Esophagus (tissue), 2 donors: ENCODE results near the gene ZBED4. TPM values are rescaled to one million over a fixed set of nuclear protein-coding genes. Genes with fewer than 3 reads are reported as not detected.

ENCODE experiments used
- H3K27ac ChIP-seq, 2 donors: one replicate each; pipeline ENCODE4 v1.5.1; 2013; ENCODE audit warnings: low read depth in 2 of 2, mild to moderate bottlenecking in 2 of 2, inconsistent platforms in 1 of 2, low read length in 1 of 2, moderate library complexity in 1 of 2
- H3K27me3 ChIP-seq, 2 donors: one replicate each; pipeline ENCODE4 v1.6.1; 2013; ENCODE audit warnings: low read length in 2 of 2, control low read depth in 1 of 2, mild to moderate bottlenecking in 1 of 2; ENCODE audit not compliant: insufficient read depth in 2 of 2, control insufficient read depth in 1 of 2
- H3K36me3 ChIP-seq, 2 donors: one replicate each; pipeline ENCODE4 v1.6.1; 2013; ENCODE audit warnings: low read length in 1 of 2; ENCODE audit not compliant: control insufficient read depth in 2 of 2, insufficient read depth in 2 of 2
- H3K4me1 ChIP-seq, 2 donors: one replicate each; pipeline ENCODE4 v1.6.1; 2013; ENCODE audit warnings: low read length in 1 of 2; ENCODE audit not compliant: control insufficient read depth in 2 of 2, insufficient read depth in 2 of 2
- H3K4me3 ChIP-seq, 2 donors: one replicate each; pipeline ENCODE4 v1.5.1; 2013; ENCODE audit warnings: low read length in 2 of 2, mild to moderate bottlenecking in 2 of 2, low read depth in 1 of 2, moderate library complexity in 1 of 2
- H3K9me3 ChIP-seq, 2 donors: one replicate each; pipeline ENCODE4 v1.6.1; 2013; ENCODE audit warnings: mild to moderate bottlenecking in 2 of 2, low read depth in 1 of 2, low read length in 1 of 2, moderate library complexity in 1 of 2; ENCODE audit not compliant: control insufficient read depth in 2 of 2, insufficient read depth in 1 of 2
- WGBS, 2 donors: extraction: QIAGEN DNeasy Blood & Tissue Kit; methylation state at CpG; one replicate each; pipeline ENCODE4 v1.1.7; 2013; 5-methylcytosine and 5-hydroxymethylcytosine counted together
- polyA plus RNA-seq, 2 donors: library from polyadenylated mRNA; stranded (reverse); fragments of 200-250 nt; gene quantifications; one replicate each; pipeline ENCODE4 v1.2.3, GENCODE V29; 2013
- donor health status: healthy with polysubstance abuse.
- donor health status: Bipolar disorder and iron deficiency.

The ZBED4 gene
- polyA plus RNA-seq, 2 donors, result 4.7 to 4.9 TPM

- peak overlapping the region in 1 of 2 donors; percentile 24 for H3K27ac ChIP-seq
- H3K4me3 ChIP-seq, result no peak overlapping the region
These were observed 76.4 kb downstream of the ZBED4 start for GRCh38 chr22:49929994-49930575.

GRCh38 chr22:49930596-49931412 is 77.2 kb downstream of the ZBED4 start:
- Histone ChIP-seq H3K4me1 (peaks cover 0 to 22% of the 10 kb centered on the region in 2 donors), H3K27ac (peak overlapping the region in 1 of 2 donors; percentile 13), H3K4me3 (no peak overlapping the region), H3K36me3 (peaks cover 0 to 9% of the 10 kb centered on the region in 2 donors), H3K27me3 (no peaks in the 10 kb centered on the region), H3K9me3 (no peaks in the 10 kb centered on the region)
- WGBS, 2 donors, result 39 to 54% methylated on average over 14 of the region's 14 CpGs

More at GRCh38 chr22:49929994-49930575, 76.4 kb downstream of the ZBED4 start:
- Histone ChIP-seq H3K36me3 (peaks cover 0 to 14% of the 10 kb centered on the region in 2 donors), H3K9me3 (no peaks in the 10 kb centered on the region), H3K4me1 (peaks cover 0 to 22% of the 10 kb centered on the region in 2 donors), H3K27me3 (no peaks in the 10 kb centered on the region)
- 55 to 64% methylated on average over 21 of the region's 21 CpGs for WGBS, 2 donors

- peaks cover 5 to 22% of the 10 kb centered on the region in 2 donors for H3K4me1 ChIP-seq
- H3K36me3 ChIP-seq, result no peaks in the 10 kb centered on the region
- H3K4me3 ChIP-seq, result no peak overlapping the region
- peak overlapping the region; percentile 83 to 88 for H3K27ac ChIP-seq
- no peaks in the 10 kb centered on the region for H3K9me3 ChIP-seq
- H3K27me3 ChIP-seq, result no peaks in the 10 kb centered on the region
- 77 to 80% methylated on average over 27 of the region's 27 CpGs for WGBS, 2 donors
These were observed 79.9 kb downstream of the ZBED4 start for GRCh38 chr22:49933236-49934159.

DNA sequence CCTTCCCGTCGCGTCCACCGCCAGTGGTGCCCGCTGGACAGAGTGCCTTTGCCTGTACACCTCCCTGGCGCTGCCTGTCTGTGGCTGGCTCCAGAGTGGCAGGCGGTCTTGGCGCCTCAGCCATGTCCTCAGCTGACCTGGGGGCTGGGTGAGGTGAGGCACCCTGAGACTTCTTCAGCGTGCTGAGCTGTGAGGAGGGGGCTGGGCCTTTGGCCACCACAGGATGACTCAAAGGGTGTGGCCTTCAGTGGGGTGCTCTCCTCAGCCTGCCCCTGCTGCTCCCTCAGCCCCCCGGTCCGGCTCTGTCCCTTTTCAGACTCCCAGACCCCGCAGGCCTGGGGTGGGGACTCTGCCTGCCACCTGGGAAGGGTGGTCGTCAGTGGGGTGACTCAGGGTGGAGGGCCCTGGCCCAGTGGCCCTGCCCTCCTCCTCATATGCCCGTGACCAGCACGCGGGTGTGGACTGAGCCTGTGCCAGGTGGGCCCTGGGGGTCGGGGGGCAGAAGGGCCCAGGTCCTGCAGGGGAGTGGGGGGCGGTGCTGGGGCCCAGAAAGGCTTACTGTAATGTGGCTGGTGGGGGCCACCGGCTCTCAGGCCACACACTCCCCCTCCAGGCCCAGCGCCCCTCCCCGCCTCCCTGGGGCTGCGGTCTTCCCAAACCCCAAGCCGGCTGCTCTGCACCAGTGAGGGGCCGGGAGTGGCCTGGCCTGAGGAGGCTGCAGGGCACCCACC is 80.7 kb downstream of the ZBED4 start:
- Histone ChIP-seq H3K4me1 (peaks cover 5 to 22% of the 10 kb centered on the region in 2 donors), H3K4me3 (peak overlapping the region; percentile 2 to 24), H3K27ac (peak overlapping the region; percentile 83 to 88), H3K27me3 (no peaks in the 10 kb centered on the region), H3K9me3 (no peaks in the 10 kb centered on the region), H3K36me3 (no peaks in the 10 kb centered on the region)
- WGBS, 2 donors, result 53 to 54% methylated on average over 24 of the region's 24 CpGs

- Histone ChIP-seq H3K9me3 (no peaks in the 10 kb centered on the region), H3K27ac (peak overlapping the region; percentile 83 to 88), H3K4me1 (peaks cover 5 to 22% of the 10 kb centered on the region in 2 donors), H3K36me3 (no peaks in the 10 kb centered on the region), H3K4me3 (peak overlapping the region; percentile 2 to 24), H3K27me3 (no peaks in the 10 kb centered on the region)
- 8 to 13% methylated on average over 31 to 56 of the region's 56 CpGs for WGBS, 2 donors
These were observed 81.4 kb downstream of the ZBED4 start for GRCh38 chr22:49934891-49935557.

GRCh38 chr22:49935561-49935960 is 81.9 kb downstream of the ZBED4 start:
- Histone ChIP-seq H3K36me3 (no peaks in the 10 kb centered on the region), H3K4me1 (peaks cover 5 to 18% of the 10 kb centered on the region in 2 donors)
- WGBS, 2 donors, result 4 to 7% methylated on average over 6 to 13 of the region's 16 CpGs

GRCh38 chr22:49936018-49936972 is 82.7 kb downstream of the ZBED4 start:
- no peaks in the 10 kb centered on the region for H3K36me3 ChIP-seq
- peaks cover 5 to 15% of the 10 kb centered on the region in 2 donors for H3K4me1 ChIP-seq
- no peaks in the 10 kb centered on the region for H3K9me3 ChIP-seq
- peak overlapping the region; percentile 10 to 17 for H3K4me3 ChIP-seq
- H3K27me3 ChIP-seq, result no peaks in the 10 kb centered on the region
- peak overlapping the region; percentile 70 to 83 for H3K27ac ChIP-seq
- 4 to 7% methylated on average over 38 to 52 of the region's 52 CpGs for WGBS, 2 donors

More at GRCh38 chr22:49935561-49935960, 81.9 kb downstream of the ZBED4 start:
- peak overlapping the region in 1 of 2 donors; percentile 17 for H3K4me3 ChIP-seq
- peak overlapping the region; percentile 70 to 83 for H3K27ac ChIP-seq
- no peaks in the 10 kb centered on the region for H3K9me3 ChIP-seq
- no peaks in the 10 kb centered on the region for H3K27me3 ChIP-seq
